ENCODE results near the gene ATRIP. TPM values are rescaled to one million over a fixed set of nuclear protein-coding genes. Genes with fewer than 3 reads are reported as not detected.

ATRIP gene
- total and polyA plus RNA-seq, 2 of the 8 experiments (the other 6 are each of a cell fraction or from before 2014, with no cell fraction given): 18.5 to 20.2 TPM

DNA sequence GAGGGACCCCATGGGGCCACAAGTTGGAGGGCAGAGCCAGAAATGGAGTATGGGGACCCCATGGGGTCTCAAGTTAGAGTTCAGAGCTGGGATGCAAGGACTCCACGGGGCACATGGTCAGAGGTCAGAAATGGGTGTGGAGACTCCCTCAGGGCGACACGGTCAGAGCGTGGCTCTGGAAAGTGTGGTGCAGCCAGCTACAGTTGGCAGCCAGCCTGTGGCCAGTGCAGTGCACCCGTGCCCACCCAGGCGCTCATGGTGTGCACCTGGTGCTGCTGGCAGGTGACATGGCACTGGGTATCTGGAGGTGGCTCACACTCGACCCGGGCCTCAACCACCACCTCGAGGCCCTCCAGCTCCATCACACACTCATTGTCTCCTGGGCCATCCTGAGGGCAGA lies 27.9 kb upstream of the ATRIP start:
- Histone ChIP-seq H2BK15ac (ENCODE audit: low read length) (no peak overlapping the region), H3K27me3 (replicated peaks in 1 of 4; ENCODE audit: control insufficient read depth in 3 of 4, extremely low read depth in 1 of 4, insufficient read depth in 3 of 4, low read length in 3 of 4) (no peaks in the 10 kb centered on the region), H4K20me1 (replicated peaks in 1 of 2; ENCODE audit: control insufficient read depth in 1 of 2, insufficient read depth in 2 of 2, low read length in 2 of 2) (peaks cover 22 to 50% of the 10 kb centered on the region in 2 experiments), H2BK20ac (ENCODE audit: low read length) (no peak overlapping the region), H4K5ac (ENCODE audit: insufficient read length, low read depth, low read length) (no peak overlapping the region), H3K4me3 (ENCODE audit: extremely low read depth in 1 of 4, insufficient read depth in 2 of 4, low read depth in 3 of 4, low read length in 4 of 4) (no peak overlapping the region), H3K4me2 (ENCODE audit: insufficient read depth in 1 of 2, low read depth in 2 of 2, low read length in 2 of 2) (no peak overlapping the region), H4K91ac (replicated peaks; ENCODE audit: insufficient read length, low read length) (no peak overlapping the region), H3K18ac (ENCODE audit: extremely low read depth, low read length) (no peak overlapping the region), H4K8ac (ENCODE audit: extremely low read depth, insufficient read depth, low read length) (no peak overlapping the region), H2BK120ac (replicated peaks; ENCODE audit: low read depth, low read length) (no peak overlapping the region), H3K23me2 (ENCODE audit: low read depth, low read length) (no peaks in the 10 kb centered on the region), H3K4ac (replicated peaks; ENCODE audit: insufficient read length, low read depth, low read length) (no peak overlapping the region), H2AFZ (ENCODE audit: low read length) (no peak overlapping the region), H2AK5ac (ENCODE audit: low read depth, low read length) (no peak overlapping the region), H3K56ac (replicated peaks; ENCODE audit: insufficient read length, low read depth, low read length) (no peak overlapping the region), H2BK12ac (ENCODE audit: low read depth, low read length) (no peak overlapping the region), H3K14ac (ENCODE audit: insufficient read length) (no peak overlapping the region), H3K9ac (replicated peaks in 1 of 4; ENCODE audit: extremely low read depth in 1 of 4, low read depth in 3 of 4, low read length in 3 of 4) (no peak overlapping the region), H3K27ac (ENCODE audit: low read depth, low read length) (no peak overlapping the region), H2BK5ac (ENCODE audit: low read depth, low read length) (0 out of 2 replicates have a peak overlapping the region, but pooled peaks have one; percentile 21), H3K4me1 (replicated peaks in 1 of 4; ENCODE audit: control insufficient read depth in 3 of 4, insufficient read depth in 4 of 4, low read length in 3 of 4) (no peaks in the 10 kb centered on the region), H3K79me1 (ENCODE audit: low read depth, low read length) (peaks cover 13% of the 10 kb centered on the region), H3K79me2 (ENCODE audit: control insufficient read depth in 1 of 2, insufficient read depth in 2 of 2, low read length in 2 of 2) (peaks cover 0 to 18% of the 10 kb centered on the region in 2 experiments; a peak in 1 of 4 replicates), H3K23ac (ENCODE audit: insufficient read length) (no peak overlapping the region), H3K9me3 (ENCODE audit: insufficient read depth in 2 of 2, low read depth in 1 of 2, low read length in 1 of 2) (no peaks in the 10 kb centered on the region), H3K36me3 (ENCODE audit: control insufficient read depth in 2 of 4, insufficient read depth in 4 of 4, low read length in 3 of 4) (peaks cover 52 to 63% (median 58%) of the 10 kb centered on the region in 4 experiments)
- 94% methylated on average over 9 of the region's 9 CpGs; no CpG with 5 or more reads in 1 of the 2 experiments for WGBS, 2 experiments (ENCODE audit: extremely low coverage in 1 of 2, insufficient coverage in 1 of 2, insufficient read length in 1 of 2, insufficient replicate concordance in 2 of 2, low coverage in 1 of 2, low lambda C conversion rate in 2 of 2, missing lambda C conversion rate in 1 of 2)
- DNase-seq (ENCODE audit: low read depth in 1 of 2, low spot score in 2 of 2) (no peak), FAIRE-seq (no peak)
- CTCF ChIA-PET (ENCODE audit: partially characterized antibody): interaction anchor here (0.6 to 6.9 kb wide), 7 partner anchors 10 to 221 kb away, joined by 3 to 95 read pairs (median 18); no protein-coding TSS in a partner anchor
- TF ChIP-seq, protein P1, sequence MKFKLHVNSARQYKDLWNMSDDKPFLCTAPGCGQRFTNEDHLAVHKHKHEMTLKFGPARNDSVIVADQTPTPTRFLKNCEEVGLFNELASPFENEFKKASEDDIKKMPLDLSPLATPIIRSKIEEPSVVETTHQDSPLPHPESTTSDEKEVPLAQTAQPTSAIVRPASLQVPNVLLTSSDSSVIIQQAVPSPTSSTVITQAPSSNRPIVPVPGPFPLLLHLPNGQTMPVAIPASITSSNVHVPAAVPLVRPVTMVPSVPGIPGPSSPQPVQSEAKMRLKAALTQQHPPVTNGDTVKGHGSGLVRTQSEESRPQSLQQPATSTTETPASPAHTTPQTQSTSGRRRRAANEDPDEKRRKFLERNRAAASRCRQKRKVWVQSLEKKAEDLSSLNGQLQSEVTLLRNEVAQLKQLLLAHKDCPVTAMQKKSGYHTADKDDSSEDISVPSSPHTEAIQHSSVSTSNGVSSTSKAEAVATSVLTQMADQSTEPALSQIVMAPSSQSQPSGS (IDR thresholded peaks at IDR 0.05; ENCODE audit: low read length): no peak
- TF ChIP-seq SAP30 (IDR thresholded peaks at IDR 0.05; ENCODE audit: insufficient read depth, insufficient replicate concordance, low read length) (no peak), SUZ12 (IDR thresholded peaks at IDR 0.05; ENCODE audit: low read length) (no peak), BACH1 (IDR thresholded peaks at IDR 0.05; ENCODE audit: low read length) (no peak), ASH2L (IDR thresholded peaks at IDR 0.05; ENCODE audit: low read length) (no peak), RFX5 (IDR thresholded peaks at IDR 0.05; ENCODE audit: borderline replicate concordance, low read depth, low read length) (no peak)
- POLR2A ChIA-PET (ENCODE audit: partially characterized antibody): interaction anchor here (0.9 to 31.5 kb wide), 8 partner anchors 9 to 91 kb away, joined by 3 to 650 read pairs (median 8); partner anchors contain the start of genes ATRIP, CCDC51, PLXNB1 and TMA7

All from H1 (cell line).